Measurements from ENCODE around the gene PDE12. TPM values are rescaled to one million over a fixed set of nuclear protein-coding genes. Genes with fewer than 3 reads are reported as not detected.

PDE12 gene
- total and polyA plus RNA-seq, 2 of the 8 experiments (the other 6 are each of a cell fraction or from before 2014, with no cell fraction given) = 9.0 to 12.1 TPM

DNA sequence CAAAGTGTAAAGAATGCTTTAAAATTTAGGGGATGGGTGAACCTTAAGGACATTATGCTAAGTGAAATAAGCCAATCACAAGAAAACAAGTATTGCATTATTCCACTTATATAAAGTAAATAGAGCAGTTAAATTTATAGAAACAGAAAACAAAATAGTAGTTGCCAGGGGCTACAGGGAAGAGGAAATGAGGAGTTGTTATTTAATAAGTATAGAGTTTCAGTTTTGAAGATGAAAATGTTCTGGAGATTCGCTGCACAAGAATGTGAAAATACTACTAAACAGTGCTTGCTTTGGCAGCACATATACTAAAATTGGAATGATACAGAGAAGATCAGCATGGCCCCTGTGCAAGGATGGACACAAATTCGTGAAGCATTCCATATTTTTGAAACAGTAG is 43.9 kb upstream of the PDE12 start:
- Histone ChIP-seq H3K79me1 (ENCODE audit: low read depth, low read length) (no peaks in the 10 kb centered on the region), H2BK15ac (ENCODE audit: low read length) (no peak overlapping the region), H4K5ac (ENCODE audit: insufficient read length, low read depth, low read length) (no peak overlapping the region), H2BK20ac (ENCODE audit: low read length) (no peak overlapping the region), H4K8ac (ENCODE audit: extremely low read depth, insufficient read depth, low read length) (no peak overlapping the region), H4K91ac (replicated peaks; ENCODE audit: insufficient read length, low read length) (no peak overlapping the region), H3K4me2 (ENCODE audit: insufficient read depth in 1 of 2, low read depth in 2 of 2, low read length in 2 of 2) (no peak overlapping the region), H2BK5ac (ENCODE audit: low read depth, low read length) (no peak overlapping the region), H3K18ac (ENCODE audit: extremely low read depth, low read length) (no peak overlapping the region), H2BK12ac (ENCODE audit: low read depth, low read length) (no peak overlapping the region), H3K36me3 (ENCODE audit: control insufficient read depth in 2 of 4, insufficient read depth in 4 of 4, low read length in 3 of 4) (no peaks in the 10 kb centered on the region), H2AK5ac (ENCODE audit: low read depth, low read length) (no peak overlapping the region), H3K4me3 (ENCODE audit: extremely low read depth in 1 of 4, insufficient read depth in 2 of 4, low read depth in 3 of 4, low read length in 4 of 4) (no peak overlapping the region), H3K27me3 (replicated peaks in 1 of 4; ENCODE audit: control insufficient read depth in 3 of 4, extremely low read depth in 1 of 4, insufficient read depth in 3 of 4, low read length in 3 of 4) (no peaks in the 10 kb centered on the region), H2AFZ (ENCODE audit: low read length) (no peak overlapping the region), H3K9me3 (ENCODE audit: insufficient read depth in 2 of 2, low read depth in 1 of 2, low read length in 1 of 2) (no peaks in the 10 kb centered on the region), H3K79me2 (ENCODE audit: control insufficient read depth in 1 of 2, insufficient read depth in 2 of 2, low read length in 2 of 2) (no peaks in the 10 kb centered on the region), H3K56ac (replicated peaks; ENCODE audit: insufficient read length, low read depth, low read length) (no peak overlapping the region), H4K20me1 (replicated peaks in 1 of 2; ENCODE audit: control insufficient read depth in 1 of 2, insufficient read depth in 2 of 2, low read length in 2 of 2) (no peaks in the 10 kb centered on the region), H3K4ac (replicated peaks; ENCODE audit: insufficient read length, low read depth, low read length) (no peak overlapping the region), H2BK120ac (replicated peaks; ENCODE audit: low read depth, low read length) (no peak overlapping the region), H3K23me2 (ENCODE audit: low read depth, low read length) (no peaks in the 10 kb centered on the region), H3K14ac (ENCODE audit: insufficient read length) (no peak overlapping the region), H3K23ac (ENCODE audit: insufficient read length) (no peak overlapping the region), H3K4me1 (replicated peaks in 1 of 4; ENCODE audit: control insufficient read depth in 3 of 4, insufficient read depth in 4 of 4, low read length in 3 of 4) (no peaks in the 10 kb centered on the region), H3K27ac (ENCODE audit: low read depth, low read length) (no peak overlapping the region), H3K9ac (replicated peaks in 1 of 4; ENCODE audit: extremely low read depth in 1 of 4, low read depth in 3 of 4, low read length in 3 of 4) (no peak overlapping the region)
- DNase-seq (ENCODE audit: low read depth in 1 of 2, low spot score in 2 of 2) = no peak
- FAIRE-seq = no peak
- CTCF ChIA-PET (ENCODE audit: partially characterized antibody) = interaction anchor here (0.7 kb wide), 1 partner anchor 176 kb away, joined by 4 read pairs; no protein-coding TSS in a partner anchor
- POLR2A ChIA-PET (ENCODE audit: partially characterized antibody) = no interaction called here
- 78% methylated on average over 2 of the region's 2 CpGs; no CpG with 5 or more reads in 1 of the 2 experiments for WGBS, 2 experiments (ENCODE audit: extremely low coverage in 1 of 2, insufficient coverage in 1 of 2, insufficient read length in 1 of 2, insufficient replicate concordance in 2 of 2, low coverage in 1 of 2, low lambda C conversion rate in 2 of 2, missing lambda C conversion rate in 1 of 2)
- no peak for TF ChIP-seq MAFK (IDR thresholded peaks at IDR 0.05; ENCODE audit: low read depth, low read length)
- no peak for TF ChIP-seq CHD2 (IDR thresholded peaks at IDR 0.05; ENCODE audit: low read length)
- TF ChIP-seq TAF1 (IDR thresholded peaks at IDR 0.05; ENCODE audit: low read depth, low read length) = no peak
- TF ChIP-seq BCL11A (IDR thresholded peaks at IDR 0.05; ENCODE audit: low read depth in 2 of 2, low read length in 2 of 2) = no peak
- no peak for TF ChIP-seq NRF1 (IDR thresholded peaks at IDR 0.05; ENCODE audit: low read depth, low read length)
- no peak for TF ChIP-seq CTBP2 (IDR thresholded peaks at IDR 0.05; ENCODE audit: borderline replicate concordance, insufficient read depth, insufficient read length, low read length)
- TF ChIP-seq, protein P1, sequence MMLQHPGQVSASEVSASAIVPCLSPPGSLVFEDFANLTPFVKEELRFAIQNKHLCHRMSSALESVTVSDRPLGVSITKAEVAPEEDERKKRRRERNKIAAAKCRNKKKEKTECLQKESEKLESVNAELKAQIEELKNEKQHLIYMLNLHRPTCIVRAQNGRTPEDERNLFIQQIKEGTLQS (IDR thresholded peaks at IDR 0.05; ENCODE audit: insufficient read depth, low read depth, low read length) = no peak
- no peak for TF ChIP-seq HDAC6 (IDR thresholded peaks at IDR 0.05; ENCODE audit: low read depth, low read length)
- no peak for TF ChIP-seq MAX (IDR thresholded peaks at IDR 0.05)
- TF ChIP-seq BRCA1 (IDR thresholded peaks at IDR 0.05; ENCODE audit: low read depth, low read length) = no peak
- no peak for TF ChIP-seq SIRT6 (IDR thresholded peaks at IDR 0.05; ENCODE audit: low read length)
- no peak for TF ChIP-seq RNF2 (IDR thresholded peaks at IDR 0.05; ENCODE audit: borderline replicate concordance, low read depth, low read length, missing control alignments, poor library complexity, severe bottlenecking)
- no peak for TF ChIP-seq SUZ12 (IDR thresholded peaks at IDR 0.05; ENCODE audit: low read length)

All from H1 (cell line).